DMS79 treated with DMSO at 0.1 percent for 48 hours (cell line): ENCODE measurements around the gene GIMAP1.

ENCODE experiments used
- DNase-seq: peaks from one replicate; lab custom pipeline; 2025; lab: John Stamatoyannopoulos, UW

GIMAP1 gene

GRCh38 chr7:150722431-150722931 is 6.1 kb downstream of the GIMAP1 start:
- DNase-seq, result no peak

- DNase-seq, result no peak
Measured at GRCh38 chr7:150723467-150723866, 7.1 kb downstream of the GIMAP1 start.

GRCh38 chr7:150727381-150727780 is 11.0 kb downstream of the GIMAP1 start:
- DNase-seq, result no peak

GRCh38 chr7:150728011-150728410 is 11.6 kb downstream of the GIMAP1 start:
- no peak for DNase-seq

GRCh38 chr7:150728609-150729008 is 12.2 kb downstream of the GIMAP1 start:
- DNase-seq, result no peak

- DNase-seq, result no peak
Measured at GRCh38 chr7:150731916-150732315, 15.5 kb downstream of the GIMAP1 start.

- no peak for DNase-seq
Measured at GRCh38 chr7:150732786-150733481, 16.5 kb downstream of the GIMAP1 start.

GRCh38 chr7:150733482-150734095 is 17.2 kb downstream of the GIMAP1 start:
- DNase-seq, result no peak

GRCh38 chr7:150734254-150734653 is 17.8 kb downstream of the GIMAP1 start:
- DNase-seq, result no peak

- no peak for DNase-seq
Measured at GRCh38 chr7:150735596-150736358, 19.4 kb downstream of the GIMAP1 start.

- DNase-seq, result no peak
Measured at GRCh38 chr7:150736864-150737263, 20.5 kb downstream of the GIMAP1 start.

GRCh38 chr7:150737265-150738055 is 21.0 kb downstream of the GIMAP1 start, which contains the start of gene GIMAP5:
TSS of gene GIMAP5 (plus strand) at chr7:150737418. CDS start at chr7:150740885, 3,467 bp downstream.
- no peak for DNase-seq

GRCh38 chr7:150738092-150738491 is 21.7 kb downstream of the GIMAP1 start:
- DNase-seq, result no peak

GRCh38 chr7:150738591-150739001 is 22.2 kb downstream of the GIMAP1 start:
- DNase-seq, result no peak

- no peak for DNase-seq
Measured at GRCh38 chr7:150739033-150739432, 22.6 kb downstream of the GIMAP1 start.

- no peak for DNase-seq
Measured at GRCh38 chr7:150740053-150740452, 23.6 kb downstream of the GIMAP1 start.

- DNase-seq, result no peak
Measured at GRCh38 chr7:150742286-150742968, 26.0 kb downstream of the GIMAP1 start.

GRCh38 chr7:150744041-150744656 is 27.7 kb downstream of the GIMAP1 start:
- DNase-seq, result no peak

- no peak for DNase-seq
Measured at GRCh38 chr7:150745086-150745485, 28.7 kb downstream of the GIMAP1 start.

- DNase-seq, result no peak
Measured at GRCh38 chr7:150745876-150746275, 29.5 kb downstream of the GIMAP1 start.

GRCh38 chr7:150746921-150747320 is 30.5 kb downstream of the GIMAP1 start:
- no peak for DNase-seq
